Esophagus (tissue), 2 donors: ENCODE data around the gene PLEK2. TPM values are rescaled to one million over a fixed set of nuclear protein-coding genes. Genes with fewer than 3 reads are reported as not detected.
"Not testable (repeated sequence)": the region's sequence is repeated elsewhere in the genome, so short reads cannot be mapped to it uniquely, and the experiment has no call there.

Experiments used
- H3K27ac ChIP-seq, 2 donors: one replicate each; pipeline ENCODE4 v1.5.1; 2013; ENCODE audit warnings: low read depth in 2 of 2, mild to moderate bottlenecking in 2 of 2, inconsistent platforms in 1 of 2, low read length in 1 of 2, moderate library complexity in 1 of 2
- H3K27me3 ChIP-seq, 2 donors: one replicate each; pipeline ENCODE4 v1.6.1; 2013; ENCODE audit warnings: low read length in 2 of 2, control low read depth in 1 of 2, mild to moderate bottlenecking in 1 of 2; ENCODE audit not compliant: insufficient read depth in 2 of 2, control insufficient read depth in 1 of 2
- H3K36me3 ChIP-seq, 2 donors: one replicate each; pipeline ENCODE4 v1.6.1; 2013; ENCODE audit warnings: low read length in 1 of 2; ENCODE audit not compliant: control insufficient read depth in 2 of 2, insufficient read depth in 2 of 2
- H3K4me1 ChIP-seq, 2 donors: one replicate each; pipeline ENCODE4 v1.6.1; 2013; ENCODE audit warnings: low read length in 1 of 2; ENCODE audit not compliant: control insufficient read depth in 2 of 2, insufficient read depth in 2 of 2
- H3K4me3 ChIP-seq, 2 donors: one replicate each; pipeline ENCODE4 v1.5.1; 2013; ENCODE audit warnings: low read length in 2 of 2, mild to moderate bottlenecking in 2 of 2, low read depth in 1 of 2, moderate library complexity in 1 of 2
- H3K9me3 ChIP-seq, 2 donors: one replicate each; pipeline ENCODE4 v1.6.1; 2013; ENCODE audit warnings: mild to moderate bottlenecking in 2 of 2, low read depth in 1 of 2, low read length in 1 of 2, moderate library complexity in 1 of 2; ENCODE audit not compliant: control insufficient read depth in 2 of 2, insufficient read depth in 1 of 2
- WGBS, 2 donors: extraction: QIAGEN DNeasy Blood & Tissue Kit; methylation state at CpG; one replicate each; pipeline ENCODE4 v1.1.7; 2013; 5-methylcytosine and 5-hydroxymethylcytosine counted together
- polyA plus RNA-seq, 2 donors: library from polyadenylated mRNA; stranded (reverse); fragments of 200-250 nt; gene quantifications; one replicate each; pipeline ENCODE4 v1.2.3, GENCODE V29; 2013
- donor health status: healthy with polysubstance abuse.
- donor health status: Bipolar disorder and iron deficiency.

PLEK2 gene
- polyA plus RNA-seq = 10 to 100 TPM; 16.5 to 19.0 TPM

GRCh38 chr14:67411820-67412421 lies at the start of gene PLEK2:
TSS of gene PLEK2 (minus strand) at chr14:67412165. CDS start at chr14:67412059, 106 bp downstream.
- 3 to 5% methylated on average over 50 to 63 of the region's 63 CpGs for WGBS, 2 donors
- Histone ChIP-seq H3K9me3 (no peaks in the 10 kb centered on the region), H3K27me3 (no peaks in the 10 kb centered on the region), H3K4me1 (peaks cover 0 to 5% of the 10 kb centered on the region in 2 donors), H3K27ac (peak within 1 kb of the TSS in 1 of 2 donors; percentile 51), H3K4me3 (peak within 1 kb of the TSS; percentile 48 to 61), H3K36me3 (no peaks in the 10 kb centered on the region)

- Histone ChIP-seq H3K4me1 (no peaks in the 10 kb centered on the region), H3K27me3 (no peaks in the 10 kb centered on the region), H3K9me3 (no peaks in the 10 kb centered on the region), H3K27ac (no peak overlapping the region), H3K4me3 (no peak overlapping the region), H3K36me3 (no peaks in the 10 kb centered on the region)
- 68 to 69% methylated on average over 3 of the region's 3 CpGs for WGBS, 2 donors
These were observed 49.5 kb upstream of the PLEK2 start for GRCh38 chr14:67461341-67461985.

- H3K27me3 ChIP-seq = no peaks in the 10 kb centered on the region
- no peak overlapping the region for H3K27ac ChIP-seq
- WGBS, 2 donors = 87 to 89% methylated on average over 5 of the region's 5 CpGs
- no peaks in the 10 kb centered on the region for H3K36me3 ChIP-seq
- no peak overlapping the region for H3K4me3 ChIP-seq
- H3K9me3 ChIP-seq = no peaks in the 10 kb centered on the region
- no peaks in the 10 kb centered on the region for H3K4me1 ChIP-seq
These were observed 47.4 kb upstream of the PLEK2 start for GRCh38 chr14:67459336-67459735.

GRCh38 chr14:67457782-67458181 lies 45.8 kb upstream of the PLEK2 start:
- WGBS, 2 donors = 45 to 49% methylated on average over 6 of the region's 6 CpGs
- Histone ChIP-seq H3K4me1 (no peaks in the 10 kb centered on the region), H3K27me3 (no peaks in the 10 kb centered on the region), H3K36me3 (no peaks in the 10 kb centered on the region), H3K27ac (no peak overlapping the region), H3K4me3 (no peak overlapping the region), H3K9me3 (no peaks in the 10 kb centered on the region)

- WGBS, 2 donors = 80 to 93% methylated on average over 5 of the region's 5 CpGs
- Histone ChIP-seq H3K9me3 (no peaks in the 10 kb centered on the region), H3K36me3 (no peaks in the 10 kb centered on the region)
These were observed 44.8 kb upstream of the PLEK2 start for GRCh38 chr14:67456732-67457131.

GRCh38 chr14:67453575-67454300 lies 41.8 kb upstream of the PLEK2 start:
- Histone ChIP-seq H3K27me3 (no peaks in the 10 kb centered on the region), H3K4me3 (no peak overlapping the region), H3K9me3 (no peaks in the 10 kb centered on the region), H3K27ac (no peak overlapping the region), H3K4me1 (no peaks in the 10 kb centered on the region), H3K36me3 (no peaks in the 10 kb centered on the region)
- 82 to 86% methylated on average over 5 of the region's 5 CpGs for WGBS, 2 donors

More at GRCh38 chr14:67456732-67457131, 44.8 kb upstream of the PLEK2 start:
- Histone ChIP-seq H3K4me1 (no peaks in the 10 kb centered on the region), H3K27me3 (no peaks in the 10 kb centered on the region), H3K4me3 (no peak overlapping the region), H3K27ac (no peak overlapping the region)

GRCh38 chr14:67451667-67452066 lies 39.7 kb upstream of the PLEK2 start:
- H3K4me3 ChIP-seq, H3K4me1 ChIP-seq, H3K27ac ChIP-seq, H3K9me3 ChIP-seq, H3K36me3 ChIP-seq, H3K27me3 ChIP-seq: not testable (repeated sequence)
- WGBS, 2 donors = 80 to 83% methylated on average over 6 of the region's 6 CpGs

- no peak overlapping the region for H3K27ac ChIP-seq
- H3K27me3 ChIP-seq = no peaks in the 10 kb centered on the region
- H3K36me3 ChIP-seq = no peaks in the 10 kb centered on the region
- H3K4me1 ChIP-seq = no peaks in the 10 kb centered on the region
- H3K4me3 ChIP-seq = no peak overlapping the region
- WGBS, 2 donors = 87 to 89% methylated on average over 2 of the region's 2 CpGs
- no peaks in the 10 kb centered on the region for H3K9me3 ChIP-seq
These were observed 37.1 kb upstream of the PLEK2 start for GRCh38 chr14:67449096-67449495.

- Histone ChIP-seq H3K36me3 (no peaks in the 10 kb centered on the region), H3K4me1 (no peaks in the 10 kb centered on the region), H3K4me3 (no peak overlapping the region), H3K27me3 (no peaks in the 10 kb centered on the region), H3K27ac (no peak overlapping the region), H3K9me3 (no peaks in the 10 kb centered on the region)
- WGBS, 2 donors = 64 to 72% methylated on average over 1 of the region's 1 CpG
These were observed 35.0 kb upstream of the PLEK2 start for GRCh38 chr14:67447033-67447381.
